SU-DHL-6 (cell line): ENCODE measurements around the gene SIRT5.

Experiments
- CTCF ChIP-seq: fragments of 200-600 bp; sonication (generic); IDR thresholded peaks from one replicate; pipeline ENCODE4 v1.5.1; 2017; ENCODE audit warnings: antibody characterized with exemption, mild to moderate bottlenecking, low read length, moderate library complexity; ENCODE audit not compliant: insufficient read depth, poor library complexity, severe bottlenecking
- EZH2phosphoT487 ChIP-seq: fragments of 200-600 bp; sonication (generic), shearing (Covaris generic); conservative IDR thresholded peaks from 2 replicates; pipeline ENCODE4 v1.6.1; 2018; ENCODE audit warnings: mild to moderate bottlenecking, antibody characterized with exemption, low read length, moderate library complexity, mixed read lengths

- TF ChIP-seq CTCF (no peak), EZH2phosphoT487 (no peak)
Measured at GRCh38 chr6:13577926-13578325, 3.5 kb downstream of the SIRT5 start.
